ENCODE measurements around the gene S1PR5. TPM values are rescaled to one million over a fixed set of nuclear protein-coding genes. Genes with fewer than 3 reads are reported as not detected.

Gene S1PR5
- total and polyA plus RNA-seq, 9 of the 15 experiments (the other 6 are each of a cell fraction or from before 2014, with no cell fraction given), result 0.03 to 0.54 (median 0.35) TPM; not detected in 4

- TF ChIP-seq HSF4 (CRISPR knock-in tag; IDR thresholded peaks at IDR 0.05; ENCODE audit: borderline replicate concordance) (no peak), ZNF23 (CRISPR knock-in tag; IDR thresholded peaks at IDR 0.05) (no peak), TRIM25 (IDR thresholded peaks at IDR 0.05; ENCODE audit: borderline replicate concordance) (no peak), CTBP1 (IDR thresholded peaks at IDR 0.05; ENCODE audit: borderline replicate concordance) (peak; percentile 75; the same call in 1 of the 2 replicates), ZBTB17 (CRISPR knock-in tag; IDR thresholded peaks at IDR 0.05) (no peak), ZNF584 (CRISPR knock-in tag; IDR thresholded peaks at IDR 0.05; ENCODE audit: low read depth) (no peak), ZNF280A (IDR thresholded peaks at IDR 0.05; ENCODE audit: low read depth, partially characterized antibody) (no peak), U2AF1 (optimal IDR thresholded peaks at IDR 0.05; ENCODE audit: low read depth, low read length) (no peak), XRCC5 (IDR thresholded peaks at IDR 0.05; ENCODE audit: low read depth, low read length) (no peak), ILK (tag; IDR thresholded peaks at IDR 0.05; ENCODE audit: borderline replicate concordance, low read depth) (no peak), ZNF124 (CRISPR knock-in tag; IDR thresholded peaks at IDR 0.05) (no peak), TCF3 (CRISPR knock-in tag; IDR thresholded peaks at IDR 0.05) (peak; percentile 97), NR2C2 (CRISPR knock-in tag; IDR thresholded peaks at IDR 0.05) (no peak), NR2C2 (tag; IDR thresholded peaks at IDR 0.05) (peak; percentile 55), KDM4B (IDR thresholded peaks at IDR 0.05; ENCODE audit: borderline replicate concordance in 2 of 2, low read depth in 1 of 2) (0 out of 4 replicates have a peak, but pooled peaks of 1 of the 2 experiments have one; percentile 51), E2F6 (IDR thresholded peaks at IDR 0.05; ENCODE audit: borderline replicate concordance in 1 of 2, extremely low read depth in 1 of 2, insufficient read depth in 1 of 2, insufficient read length in 1 of 2, low read depth in 1 of 2, low read length in 1 of 2, poor library complexity in 1 of 2, severe bottlenecking in 1 of 2) (peak in 1 of 2 experiments; percentile 15), MTA2 (IDR thresholded peaks at IDR 0.05; ENCODE audit: low read depth) (peak; percentile 81), YY1 (IDR thresholded peaks at IDR 0.05; ENCODE audit: borderline replicate concordance in 1 of 3, control insufficient read depth in 1 of 3, extremely low read depth in 1 of 3, insufficient read depth in 3 of 3, insufficient read length in 1 of 3, insufficient replicate concordance in 2 of 3, low read depth in 1 of 3, low read length in 2 of 3) (peak; percentile 72 to 95 (median 91)), POLR2H (tag; IDR thresholded peaks at IDR 0.05; ENCODE audit: low read depth) (no peak)
Observed at GRCh38 chr19:10543420-10544241, 26.4 kb upstream of the S1PR5 start, which contains the start of gene ATG4D (continued).

All from K562 (cell line).